Tibial artery (tissue), 4 donors: Measurements from ENCODE around the gene SNX32.

ENCODE experiments used
- DNase-seq, 2 donors: peaks; one replicate each; pipeline ENCODE4 v3.0.0-alpha.2; 2019
- H3K27ac ChIP-seq, 2 donors: fragments of 200-600 bp; sonication (generic) in 1 of 2; 1 replicate in 1 of 2; 2 replicates in 1 of 2; pipeline ENCODE4 v1.5.1; 2018 to 2019; ENCODE audit warnings: mild to moderate bottlenecking in 1 of 2
- H3K27me3 ChIP-seq, 2 donors: fragments of 200-600 bp; sonication (generic) in 1 of 2; one replicate each; pipeline versions ENCODE4 v1.5.1 to v1.6.0; 2016 to 2019
- H3K36me3 ChIP-seq, 3 donors: fragments of 200-600 bp; sonication (generic) in 2 of 3; one replicate each; pipeline ENCODE4 v1.5.1; 2016 to 2019; ENCODE audit warnings: mild to moderate bottlenecking in 2 of 3
- H3K4me1 ChIP-seq, 4 donors: fragments of 200-600 bp; sonication (generic) in 2 of 4; 1 replicate in 3 of 4; 2 replicates in 1 of 4; pipeline ENCODE4 v1.5.1; 2016 to 2019
- H3K4me3 ChIP-seq, 2 donors: fragments of 200-600 bp; sonication (generic) in 1 of 2; 1 replicate in 1 of 2; 2 replicates in 1 of 2; pipeline ENCODE4 v1.5.1; 2018 to 2019; ENCODE audit warnings: mild to moderate bottlenecking in 2 of 2
- H3K9me3 ChIP-seq, 3 donors: fragments of 200-600 bp; sonication (generic) in 1 of 3; one replicate each; pipeline ENCODE4 v1.5.1; 2016 to 2019
- intact Hi-C: fragments of 100-400 bp; cut with DNase I; formaldehyde crosslinking; loops from one replicate; pipeline ENCODE4 v1.15.0; 2023; ENCODE audit warnings: low total_unique reads
- TF ChIP-seq, protein P1 (sequence below), 2 experiments: fragments of 200-600 bp in 1 of 2; fragments of 450-650 bp in 1 of 2; IDR thresholded peaks; one replicate each; pipeline ENCODE4 v1.5.1; 2017 to 2019; ENCODE audit warnings: antibody characterized with exemption in 2 of 2, mild to moderate bottlenecking in 1 of 2, moderate library complexity in 1 of 2

SNX32 gene

GRCh38 chr11:65810046-65810868, 23.5 kb upstream of the SNX32 start:
- peaks cover 0 to 37% of the 10 kb centered on the region in 2 donors for H3K27me3 ChIP-seq
- intact Hi-C loops, result no loop called here
- H3K4me1 ChIP-seq, result no peaks in the 10 kb centered on the region
- no peaks in the 10 kb centered on the region for H3K9me3 ChIP-seq
- no peak overlapping the region for H3K4me3 ChIP-seq
- H3K36me3 ChIP-seq, result no peaks in the 10 kb centered on the region
- DNase-seq, result no peak
- TF ChIP-seq, protein P1, sequence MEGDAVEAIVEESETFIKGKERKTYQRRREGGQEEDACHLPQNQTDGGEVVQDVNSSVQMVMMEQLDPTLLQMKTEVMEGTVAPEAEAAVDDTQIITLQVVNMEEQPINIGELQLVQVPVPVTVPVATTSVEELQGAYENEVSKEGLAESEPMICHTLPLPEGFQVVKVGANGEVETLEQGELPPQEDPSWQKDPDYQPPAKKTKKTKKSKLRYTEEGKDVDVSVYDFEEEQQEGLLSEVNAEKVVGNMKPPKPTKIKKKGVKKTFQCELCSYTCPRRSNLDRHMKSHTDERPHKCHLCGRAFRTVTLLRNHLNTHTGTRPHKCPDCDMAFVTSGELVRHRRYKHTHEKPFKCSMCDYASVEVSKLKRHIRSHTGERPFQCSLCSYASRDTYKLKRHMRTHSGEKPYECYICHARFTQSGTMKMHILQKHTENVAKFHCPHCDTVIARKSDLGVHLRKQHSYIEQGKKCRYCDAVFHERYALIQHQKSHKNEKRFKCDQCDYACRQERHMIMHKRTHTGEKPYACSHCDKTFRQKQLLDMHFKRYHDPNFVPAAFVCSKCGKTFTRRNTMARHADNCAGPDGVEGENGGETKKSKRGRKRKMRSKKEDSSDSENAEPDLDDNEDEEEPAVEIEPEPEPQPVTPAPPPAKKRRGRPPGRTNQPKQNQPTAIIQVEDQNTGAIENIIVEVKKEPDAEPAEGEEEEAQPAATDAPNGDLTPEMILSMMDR (IDR thresholded peaks at IDR 0.05), result no peak
- H3K27ac ChIP-seq, result no peak overlapping the region

DNA sequence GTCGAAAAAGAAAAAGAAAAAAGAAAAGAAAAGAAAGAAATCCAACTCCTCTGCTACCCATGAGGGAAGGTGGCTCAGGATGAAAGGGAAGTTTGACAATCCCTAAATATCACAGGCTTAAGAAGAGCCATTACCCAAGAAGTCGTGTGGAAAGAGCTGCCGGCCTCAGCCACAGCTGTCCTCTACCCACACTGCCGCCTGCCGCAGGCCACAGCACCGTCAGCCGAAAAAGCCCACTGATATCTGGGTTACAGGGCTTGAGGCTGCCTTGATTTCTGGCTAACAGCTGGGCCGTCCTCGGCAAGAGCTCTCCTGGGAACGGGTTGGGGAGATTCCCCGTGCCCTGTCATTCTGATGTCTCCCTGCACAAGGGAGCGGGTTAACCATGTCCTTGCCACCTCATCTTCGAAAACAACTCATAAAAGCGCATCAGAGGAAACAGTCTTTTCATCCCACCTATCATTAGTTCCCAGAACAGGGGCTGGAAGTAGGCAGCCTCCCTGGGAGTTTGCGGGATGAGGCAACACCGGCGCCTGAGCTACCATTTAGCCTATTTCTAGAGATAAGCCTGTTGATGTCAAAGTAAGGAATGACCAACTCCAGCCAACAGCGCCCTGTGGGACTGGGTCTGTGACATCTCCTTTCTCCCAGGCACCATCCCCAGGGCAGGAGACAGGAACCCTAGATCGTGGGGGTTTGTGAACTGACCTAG, 21.8 kb upstream of the SNX32 start:
- Histone ChIP-seq H3K27me3 (peaks cover 0 to 29% of the 10 kb centered on the region in 2 donors), H3K36me3 (no peaks in the 10 kb centered on the region), H3K4me1 (peaks cover 0 to 2% (median 0%) of the 10 kb centered on the region in 4 donors), H3K4me3 (no peak overlapping the region), H3K27ac (no peak overlapping the region), H3K9me3 (no peaks in the 10 kb centered on the region)
- intact Hi-C loops, result no loop called here
- TF ChIP-seq, protein P1 (IDR thresholded peaks at IDR 0.05), result no peak
- no peak for DNase-seq

DNA sequence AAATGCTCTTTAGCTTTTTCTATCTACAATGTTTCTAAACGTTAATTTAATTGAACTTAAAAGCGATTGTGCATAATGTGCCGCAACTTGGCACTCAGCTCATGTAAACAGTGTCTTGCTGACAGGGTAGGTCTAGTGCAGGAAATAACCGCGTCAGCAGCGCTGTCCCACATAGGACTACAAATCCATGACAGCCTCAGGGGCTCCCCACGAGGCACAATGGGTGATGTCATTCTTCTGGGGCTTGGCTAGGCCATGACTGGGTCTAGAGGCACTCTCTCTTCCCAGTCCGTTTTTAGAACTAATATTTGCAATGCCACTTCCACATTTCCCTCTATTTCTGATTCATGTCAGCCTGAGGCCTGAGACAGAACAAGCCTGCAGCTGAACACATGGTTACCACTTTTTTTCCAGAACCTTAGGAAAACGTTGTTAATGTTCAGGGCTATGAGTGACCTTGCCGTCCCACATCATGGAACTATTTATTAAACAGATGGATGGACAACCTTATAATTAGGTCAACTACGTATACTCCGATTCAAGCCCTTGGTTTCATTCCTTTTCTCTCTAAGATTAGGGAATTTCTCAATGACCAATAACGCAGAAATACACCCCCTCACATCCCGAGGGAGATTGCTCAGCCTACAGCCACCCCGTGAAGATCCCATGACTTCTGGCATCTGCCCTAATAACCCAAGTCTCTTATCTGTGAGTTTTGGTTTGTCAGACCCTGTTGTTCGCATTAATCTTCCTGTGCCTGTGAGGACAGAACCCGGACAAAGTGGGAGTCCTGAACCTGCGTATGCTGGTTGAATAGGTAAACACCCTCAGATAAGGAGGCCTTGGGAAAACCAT, 19.4 kb upstream of the SNX32 start:
- H3K27me3 ChIP-seq, result peaks cover 0 to 6% of the 10 kb centered on the region in 2 donors
- intact Hi-C loops, result no loop called here
- no peaks in the 10 kb centered on the region for H3K36me3 ChIP-seq
- peak in 1 of 2 donors; percentile 56 for DNase-seq
- no peaks in the 10 kb centered on the region for H3K9me3 ChIP-seq
- TF ChIP-seq, protein P1 (IDR thresholded peaks at IDR 0.05), result no peak
- H3K4me3 ChIP-seq, result no peak overlapping the region
- peaks cover 0 to 10% (median 0%) of the 10 kb centered on the region in 4 donors for H3K4me1 ChIP-seq
- no peak overlapping the region for H3K27ac ChIP-seq

DNA sequence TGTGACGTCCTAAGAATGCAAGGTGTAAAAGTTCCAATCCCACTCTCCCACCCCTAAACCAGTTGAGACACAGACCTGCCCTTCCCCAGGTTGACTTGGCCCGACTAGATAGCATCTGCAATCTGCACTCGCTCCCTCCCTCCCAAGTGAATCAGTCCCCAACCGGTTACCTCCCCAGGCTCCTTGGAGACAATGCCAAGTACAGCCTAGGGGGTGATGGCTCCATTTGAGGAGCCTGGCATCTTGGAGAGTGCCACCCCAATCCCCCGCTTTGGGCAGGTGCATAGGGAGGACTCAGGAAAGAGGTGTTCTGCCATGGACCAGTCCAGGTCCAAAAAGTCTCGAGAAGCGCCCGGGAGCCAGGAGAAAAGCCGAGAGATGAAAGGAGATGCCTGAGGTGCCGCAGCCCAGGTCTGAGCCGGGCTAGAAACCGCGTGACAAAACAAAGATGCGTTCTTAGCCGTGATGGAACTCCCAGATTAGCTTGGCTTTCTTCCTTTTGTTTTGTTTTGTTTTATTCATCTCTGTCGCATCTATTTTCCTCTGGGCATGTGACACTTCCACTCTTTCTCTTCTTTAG, 18.7 kb upstream of the SNX32 start:
- TF ChIP-seq, protein P1 (IDR thresholded peaks at IDR 0.05), result no peak
- Histone ChIP-seq H3K4me1 (peaks cover 0 to 10% (median 0%) of the 10 kb centered on the region in 4 donors), H3K36me3 (no peaks in the 10 kb centered on the region), H3K9me3 (no peaks in the 10 kb centered on the region), H3K27me3 (peaks cover 0 to 3% of the 10 kb centered on the region in 2 donors), H3K27ac (no peak overlapping the region), H3K4me3 (no peak overlapping the region)
- intact Hi-C loops, result loop anchor here (5.0 kb wide), 2 partner anchors 33 to 198 kb away; partner anchors contain the start of genes AP5B1 and PCNX3
- DNase-seq, result peak in 1 of 2 donors; percentile 57

DNA sequence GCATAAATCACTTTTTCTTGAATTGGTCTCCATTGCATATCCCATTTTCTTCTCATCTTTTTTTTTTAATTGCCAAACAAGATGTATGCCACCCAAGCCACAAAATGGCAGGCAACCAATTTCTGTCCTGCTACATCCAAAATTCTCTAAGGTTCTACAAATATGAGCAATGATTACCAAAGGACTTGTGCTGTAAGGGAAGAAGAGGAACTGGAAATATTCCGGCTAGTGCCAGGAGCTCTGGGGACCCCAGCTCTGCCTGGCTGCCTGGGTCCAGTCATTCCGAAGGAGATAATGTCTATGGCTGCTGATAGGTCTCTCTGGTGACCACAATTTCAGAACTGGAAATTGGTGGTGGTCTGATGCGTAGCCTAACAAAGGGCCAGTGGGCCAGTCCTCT, 17.1 kb upstream of the SNX32 start:
- Histone ChIP-seq H3K4me3 (no peak overlapping the region), H3K27ac (no peak overlapping the region)
- intact Hi-C loops, result loop anchor here (5.0 kb wide), 2 partner anchors 34 to 199 kb away; partner anchors contain the start of genes AP5B1 and PCNX3

More for the DNA sequence above, 17.1 kb upstream of the SNX32 start:
- TF ChIP-seq, protein P1 (IDR thresholded peaks at IDR 0.05), result no peak
- Histone ChIP-seq H3K36me3 (no peaks in the 10 kb centered on the region), H3K9me3 (no peaks in the 10 kb centered on the region), H3K4me1 (peaks cover 0 to 10% (median 0%) of the 10 kb centered on the region in 4 donors), H3K27me3 (peaks cover 0 to 3% of the 10 kb centered on the region in 2 donors)
- no peak for DNase-seq
